H9 (cell line): ENCODE data around the gene WDR73. TPM values are rescaled to one million over a fixed set of nuclear protein-coding genes. Genes with fewer than 3 reads are reported as not detected.

Experiments used
- DNase-seq: peaks from one replicate; pipeline ENCODE4 v3.0.0-alpha.2; 2017
- H2AFZ ChIP-seq: one replicate; pipeline ENCODE4 v1.6.1; 2013; ENCODE audit warnings: mild to moderate bottlenecking, low read length, control low read depth, moderate library complexity
- H2AK5ac ChIP-seq: 2 replicates; pipeline ENCODE4 v1.6.1; 2013; ENCODE audit warnings: low read length, control low read depth, mixed read lengths; ENCODE audit not compliant: insufficient read length
- H2BK120ac ChIP-seq: one replicate; pipeline ENCODE4 v1.6.1; 2013; ENCODE audit warnings: low read depth, mild to moderate bottlenecking, low read length, control low read depth, inconsistent platforms; ENCODE audit not compliant: poor library complexity, severe bottlenecking
- H2BK12ac ChIP-seq: 2 replicates; pipeline ENCODE4 v1.6.1; 2013; ENCODE audit warnings: low read length, control low read depth, mixed read lengths, low read depth; ENCODE audit not compliant: insufficient read length
- H2BK15ac ChIP-seq: 2 replicates; pipeline ENCODE4 v1.6.1; 2013; ENCODE audit warnings: low read depth, low read length, control low read depth
- H2BK20ac ChIP-seq: one replicate; pipeline ENCODE4 v1.6.1; 2013; ENCODE audit warnings: low read depth, mild to moderate bottlenecking, low read length, control low read depth, inconsistent platforms; ENCODE audit not compliant: poor library complexity, severe bottlenecking
- H2BK5ac ChIP-seq: 2 replicates; pipeline ENCODE4 v1.6.1; 2013; ENCODE audit warnings: low read length, control low read depth, mixed read lengths; ENCODE audit not compliant: insufficient read length
- H3K14ac ChIP-seq: 2 replicates; pipeline ENCODE4 v1.6.1; 2013; ENCODE audit warnings: low read length, control low read depth; ENCODE audit not compliant: insufficient read depth
- H3K18ac ChIP-seq: 2 replicates; pipeline ENCODE4 v1.6.1; 2013; ENCODE audit warnings: low read depth, mild to moderate bottlenecking, mixed read lengths, low read length, control low read depth; ENCODE audit not compliant: insufficient read length
- H3K23ac ChIP-seq: 2 replicates; pipeline ENCODE4 v1.6.1; 2013; ENCODE audit warnings: low read length, control low read depth, mixed read lengths, low read depth; ENCODE audit not compliant: insufficient read length
- H3K23me2 ChIP-seq: 2 replicates; pipeline ENCODE4 v1.6.1; 2013; ENCODE audit warnings: low read depth, mild to moderate bottlenecking, mixed read lengths, low read length, control low read depth; ENCODE audit not compliant: insufficient read length, poor library complexity, severe bottlenecking
- H3K27ac ChIP-seq: 2 replicates; pipeline ENCODE4 v1.5.1; 2013; ENCODE audit warnings: low read length, control low read depth, mixed read lengths, low read depth; ENCODE audit not compliant: insufficient read length
- H3K27me3 ChIP-seq: 2 replicates; pipeline ENCODE4 v1.6.1; 2013; ENCODE audit warnings: low read length, control low read depth, inconsistent platforms; ENCODE audit not compliant: insufficient read depth
- H3K4ac ChIP-seq: 2 replicates; pipeline ENCODE4 v1.6.1; 2013; ENCODE audit warnings: low read depth, mild to moderate bottlenecking, control low read depth, inconsistent platforms, low read length, moderate library complexity
- H3K4me1 ChIP-seq: 2 replicates; pipeline ENCODE4 v1.6.1; 2013; ENCODE audit warnings: low read length, control low read depth, inconsistent platforms; ENCODE audit not compliant: insufficient read depth
- H3K4me2 ChIP-seq: 2 replicates; pipeline ENCODE4 v1.6.1; 2013; ENCODE audit warnings: low read length, control low read depth, mixed read lengths; ENCODE audit not compliant: insufficient read length, insufficient read depth
- H3K56ac ChIP-seq: 2 replicates; pipeline ENCODE4 v1.6.1; 2013; ENCODE audit warnings: low read depth, mild to moderate bottlenecking, mixed read lengths, low read length, control low read depth; ENCODE audit not compliant: insufficient read length
- H3K79me1 ChIP-seq: 2 replicates; pipeline ENCODE4 v1.6.1; 2013; ENCODE audit warnings: low read depth, mild to moderate bottlenecking, moderate library complexity, low read length, control low read depth, inconsistent platforms; ENCODE audit not compliant: insufficient read depth, poor library complexity, severe bottlenecking
- H3K79me2 ChIP-seq: 2 replicates; pipeline ENCODE4 v1.6.1; 2013; ENCODE audit warnings: low read length, control low read depth, inconsistent platforms; ENCODE audit not compliant: insufficient read depth
- H3K9ac ChIP-seq: 2 replicates; pipeline ENCODE4 v1.6.1; 2013; ENCODE audit warnings: low read length, control low read depth, mixed read lengths; ENCODE audit not compliant: insufficient read length; ENCODE audit errors: extremely low read depth
- H3K9me3 ChIP-seq: one replicate; pipeline ENCODE4 v1.6.1; 2013; ENCODE audit warnings: low read depth, low read length, inconsistent platforms; ENCODE audit not compliant: control insufficient read depth
- H3T11ph ChIP-seq: one replicate; pipeline ENCODE4 v1.6.1; 2013; ENCODE audit warnings: mild to moderate bottlenecking, low read length, control low read depth, inconsistent platforms
- H4K20me1 ChIP-seq: one replicate; pipeline ENCODE4 v1.6.1; 2013; ENCODE audit not compliant: control insufficient read depth, insufficient read length, insufficient read depth
- H4K5ac ChIP-seq: 2 replicates; pipeline ENCODE4 v1.6.1; 2013; ENCODE audit warnings: low read depth, mild to moderate bottlenecking, mixed read lengths, low read length, control low read depth; ENCODE audit not compliant: insufficient read length
- H4K8ac ChIP-seq: replicated peaks from 2 replicates; pipeline ENCODE4 v1.6.1; 2013; ENCODE audit warnings: low read length, control low read depth, mixed read lengths, low read depth; ENCODE audit not compliant: insufficient read length
- H4K91ac ChIP-seq: 2 replicates; pipeline ENCODE4 v1.6.1; 2013; ENCODE audit warnings: low read depth, mild to moderate bottlenecking, moderate library complexity, mixed read lengths, low read length, control low read depth; ENCODE audit not compliant: insufficient read length
- H3K27ac Mint-ChIP-seq, 3 experiments: 2 replicates in 2 of 3; 3 replicates in 1 of 3; pipeline ENCODE4 v1.8.0; 2020 to 2021; ENCODE audit warnings: mixed read lengths in 3 of 3, mild to moderate bottlenecking in 1 of 3, moderate library complexity in 1 of 3
- H3K27me3 Mint-ChIP-seq: 2 replicates; pipeline ENCODE4 v1.8.0; 2021; ENCODE audit warnings: low read depth, mild to moderate bottlenecking, moderate library complexity, mixed read lengths
- H3K36me3 Mint-ChIP-seq, 3 experiments: 2 replicates in 2 of 3; 3 replicates in 1 of 3; pipeline ENCODE4 v1.8.0; 2020 to 2021; ENCODE audit warnings: low read depth in 3 of 3, mixed read lengths in 3 of 3; ENCODE audit not compliant: insufficient read depth in 1 of 3
- H3K4me1 Mint-ChIP-seq, 2 experiments: 2 replicates each; pipeline ENCODE4 v1.8.0; 2020; ENCODE audit warnings: mixed read lengths in 2 of 2
- H3K4me3 Mint-ChIP-seq, 2 experiments: 2 replicates in 1 of 2; 3 replicates in 1 of 2; pipeline ENCODE4 v1.8.0; 2020 to 2021; ENCODE audit warnings: mild to moderate bottlenecking in 2 of 2, mixed read lengths in 2 of 2, moderate library complexity in 1 of 2
- H3K9me3 Mint-ChIP-seq, 2 experiments: 2 replicates in 1 of 2; 3 replicates in 1 of 2; pipeline ENCODE4 v1.8.0; 2020; ENCODE audit warnings: mild to moderate bottlenecking in 2 of 2, mixed read lengths in 2 of 2, moderate library complexity in 1 of 2
- CTCF ChIP-seq: fragments of 200-600 bp; sonication (generic); conservative IDR thresholded peaks from 3 replicates; pipeline ENCODE4 v1.8.0; 2021; ENCODE audit warnings: antibody characterized with exemption, mild to moderate bottlenecking
- WGBS: extraction: QIAGEN DNeasy Blood & Tissue Kit; methylation state at CpG from one replicate; pipeline ENCODE4 v1.1.7; 2013; ENCODE audit warnings: missing lambda C conversion rate, low lambda C conversion rate, mixed read lengths; ENCODE audit not compliant: insufficient read length; ENCODE audit errors: extremely low coverage; 5-methylcytosine and 5-hydroxymethylcytosine counted together
- total RNA-seq: library from RNA; stranded (reverse); gene quantifications from 2 replicates; pipeline ENCODE4 v1.2.1, GENCODE V29; 2021

The WDR73 gene
- total RNA-seq, 1 experiment from 2014 or later = 41.6 TPM

GRCh38 chr15:84598250-84598649, 55.8 kb downstream of the WDR73 start:
- no CpG with 5 or more reads among the region's 2 CpGs for WGBS
- Histone ChIP-seq H2BK15ac (no peak overlapping the region), H3K4me1 (no peaks in the 10 kb centered on the region; the same call in 1 of the 2 replicates), H2AK5ac (no peak overlapping the region), H3K23me2 (peaks cover 4% of the 10 kb centered on the region), H2BK5ac (no peak overlapping the region), H3K79me2 (no peaks in the 10 kb centered on the region), H2BK20ac (no peak overlapping the region), H3K56ac (no peak overlapping the region), H3K9ac (no peak overlapping the region), H2AFZ (no peak overlapping the region), H2BK120ac (no peak overlapping the region), H2BK12ac (no peak overlapping the region), H3T11ph (no peak overlapping the region), H3K27ac (no peak overlapping the region), H4K20me1 (no peaks in the 10 kb centered on the region), H3K4ac (no peak overlapping the region), H3K23ac (no peak overlapping the region), H3K79me1 (no peaks in the 10 kb centered on the region), H3K14ac (no peak overlapping the region), H4K91ac (no peak overlapping the region), H4K8ac (no peak overlapping the region), H4K5ac (no peak overlapping the region), H3K18ac (no peak overlapping the region), H3K27me3 (no peaks in the 10 kb centered on the region; the same call in 1 of the 2 replicates), H3K4me2 (no peak overlapping the region), H3K9me3 (no peaks in the 10 kb centered on the region)
- Mint-ChIP-seq H3K27me3 (peaks cover 26% of the 10 kb centered on the region), H3K27ac (no peak overlapping the region), H3K36me3 (peaks cover 0 to 16% (median 15%) of the 10 kb centered on the region in 3 experiments; a peak in 4 of 7 replicates), H3K9me3 (peaks cover 12 to 14% of the 10 kb centered on the region in 2 experiments), H3K4me1 (peaks cover 22 to 30% of the 10 kb centered on the region in 2 experiments), H3K4me3 (no peak overlapping the region)
- no peak for DNase-seq
- no peak for TF ChIP-seq CTCF
